NCI-H345 (cell line): Measurements from ENCODE around the gene CHTF18.
A peak's percentile ranks its signal among the peaks of the same experiment; 100 is the strongest.
"Not testable (repeated sequence)": the region's sequence is repeated elsewhere in the genome, so short reads cannot be mapped to it uniquely, and the experiment has no call there.

Experiments used
- DNase-seq: peaks from one replicate; lab custom pipeline; 2025; lab: John Stamatoyannopoulos, UW

Gene CHTF18

GRCh38 chr16:788399-789126, at the start of gene CHTF18:
Gene CHTF18 (plus strand): TSS chr16:788620. CDS start chr16:788685, 65 bp downstream.
- peak; percentile 92 for DNase-seq

- DNase-seq: no peak
These were observed 48.6 kb upstream of the CHTF18 start for GRCh38 chr16:739560-740458.

- DNase-seq: no peak
These were observed 48.0 kb upstream of the CHTF18 start for GRCh38 chr16:740459-740763.

- DNase-seq: peak; percentile 91
These were observed 47.5 kb upstream of the CHTF18 start, which contains the start of gene CIAO3 for GRCh38 chr16:740764-741505. Gene CIAO3 (minus strand): TSS chr16:740997. CDS start chr16:740985, 12 bp downstream.

- no peak for DNase-seq
These were observed 46.3 kb upstream of the CHTF18 start for GRCh38 chr16:741986-742629.

GRCh38 chr16:742894-743293, 45.5 kb upstream of the CHTF18 start:
- DNase-seq: not testable (repeated sequence)

- no peak for DNase-seq
These were observed 44.5 kb upstream of the CHTF18 start for GRCh38 chr16:743794-744500.

- DNase-seq: peak; percentile 16
These were observed 42.7 kb upstream of the CHTF18 start for GRCh38 chr16:745739-746138.

- DNase-seq: no peak
These were observed 41.8 kb upstream of the CHTF18 start for GRCh38 chr16:746637-747036.

- DNase-seq: no peak
These were observed 40.3 kb upstream of the CHTF18 start for GRCh38 chr16:747978-748746.

GRCh38 chr16:749010-749409, 39.4 kb upstream of the CHTF18 start:
- no peak for DNase-seq

GRCh38 chr16:750485-750884, 37.9 kb upstream of the CHTF18 start:
- DNase-seq: no peak

GRCh38 chr16:751152-752006, 37.0 kb upstream of the CHTF18 start:
- DNase-seq: no peak

- no peak for DNase-seq
These were observed 36.5 kb upstream of the CHTF18 start for GRCh38 chr16:752007-752312.

GRCh38 chr16:754121-754607, 34.3 kb upstream of the CHTF18 start:
- DNase-seq: not testable (repeated sequence)

- DNase-seq: no peak
These were observed 33.8 kb upstream of the CHTF18 start for GRCh38 chr16:754656-755055.

GRCh38 chr16:756428-756827, 32.0 kb upstream of the CHTF18 start:
- no peak for DNase-seq

GRCh38 chr16:759110-759910, 29.1 kb upstream of the CHTF18 start:
- DNase-seq: no peak

- DNase-seq: no peak
These were observed 28.4 kb upstream of the CHTF18 start for GRCh38 chr16:760065-760464.
